Chondrocyte (in vitro differentiated cells): ENCODE data around the gene PLXNA2. TPM values are rescaled to one million over a fixed set of nuclear protein-coding genes. Genes with fewer than 3 reads are reported as not detected.

ENCODE experiments used
- DNase-seq: peaks from one replicate; pipeline ENCODE4 v3.0.0; 2021; ENCODE audit warnings: mixed read lengths, low spot score
- H3K27ac Mint-ChIP-seq: one replicate; pipeline ENCODE4 v1.8.0; 2021; ENCODE audit warnings: mild to moderate bottlenecking, moderate library complexity, mixed read lengths; ENCODE audit not compliant: unreplicated experiment
- H3K27me3 Mint-ChIP-seq: 2 replicates; pipeline ENCODE4 v1.8.0; 2021; ENCODE audit warnings: low read depth, mixed read lengths
- H3K36me3 Mint-ChIP-seq: 2 replicates; pipeline ENCODE4 v1.8.0; 2021; ENCODE audit warnings: low read depth, mixed read lengths
- H3K4me1 Mint-ChIP-seq: 2 replicates; pipeline ENCODE4 v1.8.0; 2021; ENCODE audit warnings: low read depth, mild to moderate bottlenecking, mixed read lengths
- H3K4me3 Mint-ChIP-seq: one replicate; pipeline ENCODE4 v1.8.0; 2021; ENCODE audit warnings: mild to moderate bottlenecking, moderate library complexity, mixed read lengths; ENCODE audit not compliant: unreplicated experiment
- H3K9me3 Mint-ChIP-seq: 2 replicates; pipeline ENCODE4 v1.8.0; 2021; ENCODE audit warnings: low read depth, mixed read lengths
- total RNA-seq: library from RNA; stranded (reverse); gene quantifications from 3 replicates; pipeline ENCODE4 v1.2.1, GENCODE V29; 2021
- TF ChIP-seq, protein P1 (sequence below): fragments of 200-600 bp; sonication (generic); IDR thresholded peaks from 2 replicates; pipeline ENCODE4 v1.5.0; 2021; ENCODE audit warnings: antibody characterized with exemption, mild to moderate bottlenecking, moderate library complexity

PLXNA2 gene
- total RNA-seq, 1 donor from 2014 or later = 22.0 TPM

DNA sequence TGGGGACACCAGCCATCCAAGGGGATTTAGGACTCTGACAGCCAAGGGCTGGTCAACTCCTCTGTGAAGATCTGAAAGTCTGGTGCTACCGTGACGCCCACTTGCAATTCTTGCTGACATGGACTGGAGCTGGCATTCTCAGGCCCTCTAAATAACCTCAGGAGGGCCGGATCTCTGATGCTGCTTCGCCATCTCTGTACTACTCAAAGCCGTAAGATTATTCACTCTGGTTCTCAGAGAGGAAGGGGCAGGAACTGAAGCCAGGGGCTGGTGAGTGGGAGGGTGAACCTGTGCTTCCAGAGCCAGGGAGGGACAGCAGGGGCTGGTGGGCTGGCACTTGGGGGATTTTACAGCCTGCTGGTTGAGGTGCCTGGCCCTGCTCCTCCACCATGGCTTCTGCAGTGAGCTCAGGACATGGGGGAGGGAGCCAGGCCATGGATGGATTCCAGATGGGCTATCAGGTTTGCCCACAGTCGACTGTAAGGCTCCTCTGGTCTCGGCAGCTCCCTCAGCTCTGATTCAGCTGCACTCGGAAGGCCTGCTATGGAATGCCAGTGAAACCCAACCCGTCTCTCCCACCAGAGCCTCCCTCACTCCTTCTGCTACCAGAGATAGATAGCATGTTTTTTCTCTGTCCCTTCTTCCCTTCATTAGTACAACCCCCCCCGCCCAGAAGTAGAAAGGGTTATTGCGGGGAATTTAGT, 84.5 kb downstream of the PLXNA2 start:
- DNase-seq = no peak
- Mint-ChIP-seq H3K36me3 (no peaks in the 10 kb centered on the region), H3K4me1 (peaks cover 71% of the 10 kb centered on the region), H3K9me3 (no peaks in the 10 kb centered on the region), H3K27me3 (no peaks in the 10 kb centered on the region), H3K4me3 (no peak overlapping the region), H3K27ac (peak overlapping the region; percentile 86)
- TF ChIP-seq, protein P1, sequence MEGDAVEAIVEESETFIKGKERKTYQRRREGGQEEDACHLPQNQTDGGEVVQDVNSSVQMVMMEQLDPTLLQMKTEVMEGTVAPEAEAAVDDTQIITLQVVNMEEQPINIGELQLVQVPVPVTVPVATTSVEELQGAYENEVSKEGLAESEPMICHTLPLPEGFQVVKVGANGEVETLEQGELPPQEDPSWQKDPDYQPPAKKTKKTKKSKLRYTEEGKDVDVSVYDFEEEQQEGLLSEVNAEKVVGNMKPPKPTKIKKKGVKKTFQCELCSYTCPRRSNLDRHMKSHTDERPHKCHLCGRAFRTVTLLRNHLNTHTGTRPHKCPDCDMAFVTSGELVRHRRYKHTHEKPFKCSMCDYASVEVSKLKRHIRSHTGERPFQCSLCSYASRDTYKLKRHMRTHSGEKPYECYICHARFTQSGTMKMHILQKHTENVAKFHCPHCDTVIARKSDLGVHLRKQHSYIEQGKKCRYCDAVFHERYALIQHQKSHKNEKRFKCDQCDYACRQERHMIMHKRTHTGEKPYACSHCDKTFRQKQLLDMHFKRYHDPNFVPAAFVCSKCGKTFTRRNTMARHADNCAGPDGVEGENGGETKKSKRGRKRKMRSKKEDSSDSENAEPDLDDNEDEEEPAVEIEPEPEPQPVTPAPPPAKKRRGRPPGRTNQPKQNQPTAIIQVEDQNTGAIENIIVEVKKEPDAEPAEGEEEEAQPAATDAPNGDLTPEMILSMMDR = peak; percentile 8

DNA sequence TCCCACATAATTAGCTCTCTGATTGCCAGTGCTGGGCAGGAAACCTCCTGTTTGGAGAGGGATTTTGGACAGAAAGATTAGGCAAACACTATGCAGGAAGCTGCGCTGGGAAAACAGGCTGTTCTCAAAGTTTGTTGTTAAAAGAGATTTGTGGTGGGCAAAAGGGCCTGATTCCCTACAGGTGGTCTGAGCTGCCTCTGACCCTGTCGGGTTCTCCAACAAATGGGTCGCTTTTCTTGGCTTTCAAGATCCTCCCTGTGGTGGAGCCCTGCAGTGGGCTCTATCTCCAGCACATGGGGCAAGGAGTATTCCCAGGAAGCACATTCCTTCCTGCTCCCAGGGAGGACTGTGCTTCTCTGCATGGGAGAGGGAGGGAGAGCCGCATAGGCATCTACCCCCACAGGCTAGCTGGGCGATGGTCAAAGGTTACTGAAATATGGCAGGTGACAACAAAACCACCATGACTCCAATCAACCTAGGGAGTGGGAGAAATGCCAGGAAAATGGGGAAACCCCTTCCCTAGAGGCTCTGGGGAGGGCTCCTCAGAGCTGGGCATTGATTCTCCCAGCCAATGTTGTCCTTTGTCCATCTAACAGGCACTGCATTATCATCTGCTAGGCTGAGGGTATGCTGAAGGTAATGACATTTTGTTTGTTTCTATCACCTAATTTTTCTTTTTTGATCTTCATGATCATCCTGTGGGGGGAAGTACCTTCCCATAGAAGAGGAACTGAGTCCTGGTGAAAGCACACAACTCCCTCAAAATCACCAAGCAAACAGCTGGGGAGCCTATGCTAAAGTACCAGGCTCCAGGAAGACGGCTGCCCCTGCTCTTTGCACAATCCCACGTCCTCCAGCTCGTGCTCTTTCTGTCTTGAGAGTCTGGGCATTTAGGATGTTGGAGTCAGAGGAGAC, 85.3 kb downstream of the PLXNA2 start:
- H3K4me3 Mint-ChIP-seq = no peak overlapping the region
- H3K36me3 Mint-ChIP-seq = peaks cover 2% of the 10 kb centered on the region
- DNase-seq = no peak
- H3K4me1 Mint-ChIP-seq = peaks cover 76% of the 10 kb centered on the region
- no peaks in the 10 kb centered on the region for H3K9me3 Mint-ChIP-seq
- peak overlapping the region; percentile 86 for H3K27ac Mint-ChIP-seq
- H3K27me3 Mint-ChIP-seq = no peaks in the 10 kb centered on the region
- TF ChIP-seq, protein P1 = no peak

DNA sequence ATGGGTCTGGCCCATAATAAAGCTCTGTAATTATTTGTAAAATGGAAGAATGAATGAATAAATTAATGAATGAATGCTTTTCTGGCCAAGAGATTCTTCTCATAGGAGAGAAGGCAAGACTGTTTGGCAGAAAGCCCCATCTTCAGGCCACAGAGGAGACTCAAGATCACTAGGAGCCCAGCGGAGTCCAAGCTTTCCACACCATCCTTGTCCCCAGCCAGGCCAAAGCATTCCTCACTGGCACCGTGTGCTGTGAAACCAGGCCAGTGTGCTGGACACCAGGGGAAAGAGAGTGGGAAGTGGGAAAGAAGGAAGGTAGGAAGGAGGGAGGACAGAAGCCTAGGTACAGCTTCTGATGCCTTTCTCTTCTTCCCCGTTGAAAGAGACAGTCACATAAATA, 86.4 kb downstream of the PLXNA2 start:
- TF ChIP-seq, protein P1 = no peak
- Mint-ChIP-seq H3K36me3 (peaks cover 2% of the 10 kb centered on the region), H3K9me3 (no peaks in the 10 kb centered on the region), H3K4me1 (peaks cover 69% of the 10 kb centered on the region), H3K27me3 (no peaks in the 10 kb centered on the region), H3K4me3 (no peak overlapping the region), H3K27ac (no peak overlapping the region)
- no peak for DNase-seq

DNA sequence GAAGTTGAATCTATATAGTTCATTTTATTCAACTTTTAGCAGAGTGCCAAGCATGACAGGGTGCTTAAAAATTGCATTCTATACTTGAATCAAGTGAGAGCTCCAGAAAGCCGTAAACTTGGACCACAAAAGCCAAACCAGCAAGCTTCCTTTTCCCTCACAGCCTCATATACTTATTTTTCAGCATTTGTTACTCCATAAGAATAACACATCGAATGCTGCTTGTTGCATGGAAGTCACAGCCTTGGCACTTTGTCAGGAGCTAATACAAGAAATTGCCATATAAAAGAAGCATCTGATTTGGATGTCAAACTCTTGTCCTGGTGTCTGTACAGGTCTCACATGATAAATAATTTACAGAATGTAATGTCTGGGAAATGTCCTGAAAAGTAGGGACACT, 87.4 kb downstream of the PLXNA2 start:
- H3K9me3 Mint-ChIP-seq = no peaks in the 10 kb centered on the region
- DNase-seq = no peak
- TF ChIP-seq, protein P1 = no peak
- peaks cover 4% of the 10 kb centered on the region for H3K36me3 Mint-ChIP-seq
- H3K27me3 Mint-ChIP-seq = no peaks in the 10 kb centered on the region
- peaks cover 59% of the 10 kb centered on the region for H3K4me1 Mint-ChIP-seq
- no peak overlapping the region for H3K4me3 Mint-ChIP-seq
- H3K27ac Mint-ChIP-seq = no peak overlapping the region

DNA sequence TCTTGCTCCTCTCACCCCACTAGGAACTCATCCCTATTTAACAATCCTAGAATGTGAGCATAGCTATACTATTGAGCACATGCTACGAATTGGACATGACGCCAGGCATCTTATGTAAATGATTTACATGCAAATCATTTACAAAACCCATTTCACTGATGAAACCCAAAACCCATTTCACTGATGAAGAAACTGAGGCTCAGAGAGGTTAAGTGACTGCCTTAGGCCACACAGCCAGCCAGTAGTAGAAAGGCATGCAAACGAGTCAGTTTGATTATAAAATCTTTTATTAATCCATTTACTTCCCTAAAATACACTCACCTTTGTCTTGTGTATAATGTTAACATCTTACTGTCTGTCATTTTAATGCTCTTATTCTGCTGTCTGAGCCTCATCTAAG, 87.9 kb downstream of the PLXNA2 start:
- Mint-ChIP-seq H3K36me3 (peaks cover 4% of the 10 kb centered on the region), H3K27me3 (no peaks in the 10 kb centered on the region), H3K4me1 (peaks cover 55% of the 10 kb centered on the region), H3K4me3 (no peak overlapping the region), H3K27ac (no peak overlapping the region), H3K9me3 (no peaks in the 10 kb centered on the region)
- TF ChIP-seq, protein P1 = no peak
- DNase-seq = no peak
